Measurements from ENCODE around the gene TRIM17. TPM values are rescaled to one million over a fixed set of nuclear protein-coding genes. Genes with fewer than 3 reads are reported as not detected.

The TRIM17 gene
- total and polyA plus RNA-seq, 2 of the 13 experiments (the other 11 are each of a cell fraction or from before 2014, with no cell fraction given) = 0.32 to 0.64 TPM

DNA sequence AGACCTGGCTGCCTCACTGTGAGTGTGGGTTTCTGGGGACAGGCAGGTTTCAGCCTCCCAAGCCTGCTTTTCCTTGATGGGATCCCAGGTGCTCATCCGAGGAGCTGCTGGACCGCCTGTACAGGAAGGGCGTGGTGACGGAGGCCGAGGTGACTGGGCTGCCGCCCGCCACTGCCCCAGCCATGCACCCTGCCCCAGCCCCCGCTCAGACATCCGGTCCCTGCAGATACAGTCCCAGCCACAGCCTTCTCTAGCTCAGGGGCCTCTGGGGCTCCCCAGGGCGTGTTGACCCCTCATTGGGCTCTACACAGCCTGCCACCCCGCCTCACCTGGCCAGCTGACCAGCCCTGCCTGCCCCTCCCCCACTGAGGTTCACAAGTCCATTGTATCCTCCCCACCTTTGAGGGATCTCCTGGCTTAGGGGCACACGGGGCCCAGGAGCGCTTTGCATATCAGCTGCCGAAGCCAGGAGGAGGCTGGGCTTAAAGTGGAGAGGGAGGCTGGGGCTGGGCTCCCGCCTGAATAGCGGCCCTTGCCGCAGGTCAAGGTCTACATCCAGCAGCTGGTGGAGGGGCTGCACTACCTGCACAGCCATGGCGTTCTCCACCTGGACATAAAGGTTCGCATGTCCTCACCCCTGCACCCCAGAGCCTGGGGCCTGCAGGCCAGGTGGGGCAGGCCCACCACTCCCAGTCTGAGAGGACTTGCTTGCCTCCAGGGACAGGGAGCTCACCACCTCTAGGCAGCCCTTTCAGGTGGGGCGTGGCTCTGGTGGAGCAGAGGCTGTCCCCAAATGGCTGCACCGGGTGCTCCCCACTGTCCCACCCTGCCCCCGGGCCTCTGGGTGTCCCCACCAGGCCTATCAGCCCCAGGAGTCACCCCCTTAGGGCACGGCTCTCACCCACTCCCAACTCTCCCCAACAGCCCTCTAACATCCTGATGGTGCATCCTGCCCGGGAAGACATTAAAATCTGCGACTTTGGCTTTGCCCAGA is 48.6 kb downstream of the TRIM17 start (continued):
- TF ChIP-seq TRAFD1 (CRISPR knock-in tag; IDR thresholded peaks at IDR 0.05; ENCODE audit: borderline replicate concordance) (peak; percentile 82; the same call in 1 of the 2 replicates), SOX6 (IDR thresholded peaks at IDR 0.05) (no peak), SOX6 (CRISPR knock-in tag; IDR thresholded peaks at IDR 0.05) (peak; percentile 47; the same call in 1 of the 2 replicates), ZFP62 (CRISPR knock-in tag; IDR thresholded peaks at IDR 0.05) (no peak), YEATS2 (CRISPR knock-in tag; IDR thresholded peaks at IDR 0.05; ENCODE audit: borderline replicate concordance) (0 out of 2 replicates have a peak, but pooled peaks have one; percentile 33), TMF1 (CRISPR knock-in tag; IDR thresholded peaks at IDR 0.05; ENCODE audit: low read depth) (no peak), ZNF44 (CRISPR knock-in tag; IDR thresholded peaks at IDR 0.05) (no peak), ZNF30 (CRISPR knock-in tag; IDR thresholded peaks at IDR 0.05) (no peak), ZFX (CRISPR knock-in tag; IDR thresholded peaks at IDR 0.05; ENCODE audit: low read depth) (peak; percentile 37; the same call in 1 of the 2 replicates), KAT7 (CRISPR knock-in tag; IDR thresholded peaks at IDR 0.05; ENCODE audit: borderline replicate concordance) (no peak), SNRNP70 (IDR thresholded peaks at IDR 0.05; ENCODE audit: low read depth, low read length) (no peak), FOXJ3 (CRISPR knock-in tag; IDR thresholded peaks at IDR 0.05; ENCODE audit: borderline replicate concordance) (no peak), NR2F6 (IDR thresholded peaks at IDR 0.05) (peak; percentile 18; the same call in 1 of the 2 replicates), NR2F6 (CRISPR knock-in tag; IDR thresholded peaks at IDR 0.05) (0 out of 2 replicates have a peak, but pooled peaks have one; percentile 39), MED13 (CRISPR knock-in tag; IDR thresholded peaks at IDR 0.05) (no peak), MIXL1 (CRISPR knock-in tag; IDR thresholded peaks at IDR 0.05) (no peak), NKX3-1 (CRISPR knock-in tag; IDR thresholded peaks at IDR 0.05) (no peak), ZNF138 (CRISPR knock-in tag; IDR thresholded peaks at IDR 0.05; ENCODE audit: low read depth) (no peak), RFX1 (IDR thresholded peaks at IDR 0.05) (no peak), PATZ1 (CRISPR knock-in tag; IDR thresholded peaks at IDR 0.05) (peak; percentile 58), ZNF839 (CRISPR knock-in tag; IDR thresholded peaks at IDR 0.05; ENCODE audit: borderline replicate concordance) (peak; percentile 75; the same call in 1 of the 2 replicates), CHCHD3 (CRISPR knock-in tag; IDR thresholded peaks at IDR 0.05) (no peak), TRIM24 (CRISPR knock-in tag; IDR thresholded peaks at IDR 0.05) (no peak), DBP (CRISPR knock-in tag; IDR thresholded peaks at IDR 0.05; ENCODE audit: not compliant biosample characterization) (no peak), ZNF563 (CRISPR knock-in tag; IDR thresholded peaks at IDR 0.05) (peak; percentile 20; the same call in 1 of the 2 replicates), CENPX (CRISPR knock-in tag; IDR thresholded peaks at IDR 0.05) (no peak), FOSL2 (CRISPR knock-in tag; IDR thresholded peaks at IDR 0.05) (no peak), HMG20A (CRISPR knock-in tag; IDR thresholded peaks at IDR 0.05; ENCODE audit: borderline replicate concordance) (no peak)
